Right lobe of liver (tissue), 6 donors: ENCODE data around the gene SMOC1. TPM values are rescaled to one million over a fixed set of nuclear protein-coding genes. Genes with fewer than 3 reads are reported as not detected.

Source experiments
- ATAC-seq, 4 donors: fragments of 200-7000 bp; cut with Tn5 transposase; one replicate each; pipeline ENCODE4 v1.9.1; 2020; ENCODE audit warnings: mild to moderate bottlenecking in 4 of 4, moderate library complexity in 4 of 4
- DNase-seq, 3 donors: peaks; one replicate each; pipeline ENCODE4 v3.0.0-alpha.2; 2020
- H3K27ac ChIP-seq, 3 donors: fragments of 200-600 bp; one replicate each; pipeline ENCODE4 v1.8.0; 2022
- H3K27me3 ChIP-seq, 2 donors: fragments of 200-600 bp; one replicate each; pipeline ENCODE4 v1.8.0; 2022
- H3K36me3 ChIP-seq, 4 donors: fragments of 200-600 bp; sonication (generic) in 1 of 4; one replicate each; pipeline versions ENCODE4 v1.5.1 to v1.8.0; 2017 to 2022; ENCODE audit warnings: control low read depth in 1 of 4
- H3K4me1 ChIP-seq, 4 donors: fragments of 200-600 bp; sonication (generic) in 1 of 4; one replicate each; pipeline versions ENCODE4 v1.5.1 to v1.8.0; 2017 to 2022; ENCODE audit warnings: control low read depth in 1 of 4
- H3K4me3 ChIP-seq, 3 donors: fragments of 200-600 bp; one replicate each; pipeline ENCODE4 v1.8.0; 2022
- H3K9me3 ChIP-seq, 4 donors: fragments of 200-600 bp; sonication (generic) in 1 of 4; one replicate each; pipeline versions ENCODE4 v1.5.1 to v1.8.0; 2017 to 2022; ENCODE audit warnings: control low read depth in 1 of 4
- CTCF ChIP-seq, 4 donors: fragments of 200-600 bp in 3 of 4; fragments of 450-650 bp in 1 of 4; IDR thresholded peaks; one replicate each; pipeline versions ENCODE4 v1.5.1 to v1.8.0; 2016 to 2022; ENCODE audit warnings: antibody characterized with exemption in 4 of 4, mild to moderate bottlenecking in 2 of 4
- POLR2A ChIP-seq: fragments of 450-650 bp; IDR thresholded peaks from one replicate; pipeline ENCODE4 v1.6.1; 2017; ENCODE audit warnings: antibody characterized with exemption, mild to moderate bottlenecking
- WGBS: methylation state at CpG from one replicate; pipeline ENCODE4 v1.1.6; 2018; ENCODE audit warnings: low coverage, low lambda C conversion rate; ENCODE audit not compliant: insufficient coverage; ENCODE audit errors: missing lambda C conversion rate; 5-methylcytosine and 5-hydroxymethylcytosine counted together
- intact Hi-C, 2 donors: fragments of 100-400 bp; cut with DNase I; formaldehyde crosslinking; loops; one replicate each; pipeline versions ENCODE4 v1.11.2 to v1.14.1; 2022
- total RNA-seq, 6 experiments: library from RNA; depleted of rRNA in 2 of 6; stranded (reverse); fragments of >200 nt in 2 of 6; fragmentation: NEBNext Ultra II Directional in 3 of 6; extraction: Animal tissue kit (Norgen Biotek cat#: 25700) in 3 of 6; gene quantifications; one replicate each; pipeline versions ENCODE4 v1.1.0 to v1.2.4, GENCODE V29; 2016 to 2023
- donor health status: DM: no; HTN: yes; CAD: no.
- donor health status: DM: no; HTN: no; CAD: no.
- donor health status: DM: no; HTN: no; CAD: no.
- donor health status: DM: no; HTN: yes; CAD: no.
- donor health status: DM: no; HTN: yes; CAD: no.

The SMOC1 gene
- total RNA-seq, 6 experiments from 2014 or later, result 22.3 to 88.5 (median 45.4) TPM

GRCh38 chr14:69895109-69895508 is 15.9 kb downstream of the SMOC1 start:
- 71% methylated on average over 5 of the region's 5 CpGs for WGBS
- no peak for TF ChIP-seq CTCF (IDR thresholded peaks at IDR 0.05)
- TF ChIP-seq POLR2A, result no peak
- H3K4me3 ChIP-seq, result no peak overlapping the region
- no peaks in the 10 kb centered on the region for H3K36me3 ChIP-seq
- DNase-seq, result no peak
- no peak for ATAC-seq
- H3K4me1 ChIP-seq, result peaks cover 0 to 20% (median 9%) of the 10 kb centered on the region in 4 donors
- no peak overlapping the region for H3K27ac ChIP-seq
- no peaks in the 10 kb centered on the region for H3K9me3 ChIP-seq
- H3K27me3 ChIP-seq, result no peaks in the 10 kb centered on the region
- intact Hi-C loops, result no loop called here

GRCh38 chr14:69896080-69896479 is 16.9 kb downstream of the SMOC1 start:
- Histone ChIP-seq H3K4me1 (peaks cover 0 to 30% (median 14%) of the 10 kb centered on the region in 4 donors), H3K27ac (peak overlapping the region in 1 of 3 donors; percentile 39), H3K9me3 (no peaks in the 10 kb centered on the region), H3K27me3 (no peaks in the 10 kb centered on the region), H3K36me3 (no peaks in the 10 kb centered on the region), H3K4me3 (no peak overlapping the region)
- intact Hi-C loops, result no loop called here
- no peak for TF ChIP-seq CTCF (IDR thresholded peaks at IDR 0.05)
- DNase-seq, result no peak
- WGBS, result 100% methylated on average over 2 of the region's 2 CpGs
- ATAC-seq, result peak in 2 of 4 donors; percentile 31 to 35

- TF ChIP-seq POLR2A (no peak), CTCF (IDR thresholded peaks at IDR 0.05) (no peak)
- Histone ChIP-seq H3K4me1 (peaks cover 0 to 38% (median 14%) of the 10 kb centered on the region in 4 donors), H3K9me3 (no peaks in the 10 kb centered on the region), H3K27ac (peak overlapping the region in 2 of 3 donors; percentile 31 to 39), H3K4me3 (no peak overlapping the region), H3K27me3 (no peaks in the 10 kb centered on the region), H3K36me3 (no peaks in the 10 kb centered on the region)
- intact Hi-C loops, result no loop called here
- 42% methylated on average over 2 of the region's 2 CpGs for WGBS
- ATAC-seq (peak; percentile 43 to 90 (median 80)), DNase-seq (peak in 2 of 3 donors; percentile 75 to 77)
Measured at GRCh38 chr14:69896972-69897371, 17.8 kb downstream of the SMOC1 start.

- no peaks in the 10 kb centered on the region for H3K27me3 ChIP-seq
- H3K4me1 ChIP-seq, result peaks cover 0 to 31% (median 12%) of the 10 kb centered on the region in 4 donors
- no peak overlapping the region for H3K4me3 ChIP-seq
- ATAC-seq (peak; percentile 54 to 85 (median 72)), DNase-seq (peak in 2 of 3 donors; percentile 37 to 65)
- no peak for TF ChIP-seq CTCF (IDR thresholded peaks at IDR 0.05)
- H3K9me3 ChIP-seq, result no peaks in the 10 kb centered on the region
- intact Hi-C loops, result no loop called here
- H3K27ac ChIP-seq, result no peak overlapping the region
- no peaks in the 10 kb centered on the region for H3K36me3 ChIP-seq
- WGBS, result 32% methylated on average over 1 of the region's 1 CpG
Measured at GRCh38 chr14:69900603-69901002, 21.4 kb downstream of the SMOC1 start.
